ENCODE results near the gene DICER1.

DNA sequence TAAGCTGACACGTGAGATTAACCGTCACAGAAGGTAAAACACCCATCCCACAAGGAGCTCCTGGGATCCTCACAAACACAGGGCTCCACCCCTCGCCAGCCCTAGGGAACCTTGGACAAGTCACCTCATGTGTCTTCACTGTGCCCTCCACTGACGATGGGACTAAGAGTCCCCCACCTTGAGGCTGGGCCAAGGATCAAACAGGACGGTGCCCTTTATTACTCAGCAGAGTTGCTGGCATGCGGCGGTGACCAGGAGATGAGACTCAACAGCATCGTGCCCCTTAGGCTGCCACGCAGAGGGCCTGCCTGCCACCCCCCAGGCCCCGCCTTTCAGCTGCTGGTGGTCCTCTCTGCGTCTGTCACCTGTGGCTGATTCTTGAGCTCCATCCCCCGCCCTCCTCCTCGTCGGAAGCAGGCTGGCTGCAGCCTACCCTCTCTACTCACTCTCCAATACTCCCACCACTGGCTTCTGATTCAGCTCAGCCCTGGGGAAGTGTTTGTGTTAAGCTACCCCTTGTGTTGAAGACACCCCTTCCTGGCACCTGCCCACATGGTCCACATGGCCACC is 105.2 kb downstream of the DICER1 start:
- TF ChIP-seq XRCC4 (IDR thresholded peaks at IDR 0.05; ENCODE audit: extremely low read depth, insufficient read depth, insufficient read length), result no peak
- TF ChIP-seq KLF1 (tag; IDR thresholded peaks at IDR 0.05), result no peak
- no peak for TF ChIP-seq TARDBP (IDR thresholded peaks at IDR 0.05)
- no peak for TF ChIP-seq BDP1 (IDR thresholded peaks at IDR 0.05; ENCODE audit: insufficient read depth, insufficient read length)
- no peak for TF ChIP-seq TCF7L2 (IDR thresholded peaks at IDR 0.05; ENCODE audit: low read depth, low read length)
- no peak for TF ChIP-seq SMAD2 (IDR thresholded peaks at IDR 0.05; ENCODE audit: low read depth, low read length)
- no peak for TF ChIP-seq POLR2AphosphoS5 (IDR thresholded peaks at IDR 0.05; ENCODE audit: control insufficient read depth, insufficient read depth, low read depth, low read length)
- no peak for TF ChIP-seq GABPB1 (CRISPR knock-in tag; IDR thresholded peaks at IDR 0.05)
- TF ChIP-seq MECOM (CRISPR knock-in tag; IDR thresholded peaks at IDR 0.05), result no peak
- TF ChIP-seq ZHX1 (conservative IDR thresholded peaks at IDR 0.05; ENCODE audit: low read length), result no peak
- TF ChIP-seq NR4A1 (CRISPR knock-in tag; IDR thresholded peaks at IDR 0.05), result no peak
- no peak for TF ChIP-seq NR4A1 (tag; IDR thresholded peaks at IDR 0.05)
- TF ChIP-seq MAZ (CRISPR knock-in tag; conservative IDR thresholded peaks at IDR 0.05 in 1 of 2, IDR thresholded peaks at IDR 0.05 in 1 of 2), result no peak

Measured in K562 (cell line).